Tongue (tissue), 2 donors: ENCODE results near the gene SLC5A10. TPM values are rescaled to one million over a fixed set of nuclear protein-coding genes. Genes with fewer than 3 reads are reported as not detected.

Source experiments
- DNase-seq: peaks from one replicate; pipeline ENCODE4 v3.0.0-alpha.2; 2015
- total RNA-seq: library from RNA; depleted of rRNA; stranded (reverse); fragments of >200 nt; gene quantifications from one replicate; pipeline ENCODE4 v1.2.3, GENCODE V29; 2014

SLC5A10 gene
- total RNA-seq, 1 donor from 2014 or later, result not detected

- peak; percentile 30 for DNase-seq
Observed at GRCh38 chr17:19004421-19005136, 52.6 kb downstream of the SLC5A10 start, which contains the start of gene FAM83G. TSS of gene FAM83G (minus strand) at chr17:19004764. CDS start at chr17:19004041, 723 bp downstream.

- DNase-seq, result no peak
Observed at GRCh38 chr17:19005137-19005773, 53.3 kb downstream of the SLC5A10 start.

GRCh38 chr17:19005789-19006430 lies 53.9 kb downstream of the SLC5A10 start:
- no peak for DNase-seq

DNA sequence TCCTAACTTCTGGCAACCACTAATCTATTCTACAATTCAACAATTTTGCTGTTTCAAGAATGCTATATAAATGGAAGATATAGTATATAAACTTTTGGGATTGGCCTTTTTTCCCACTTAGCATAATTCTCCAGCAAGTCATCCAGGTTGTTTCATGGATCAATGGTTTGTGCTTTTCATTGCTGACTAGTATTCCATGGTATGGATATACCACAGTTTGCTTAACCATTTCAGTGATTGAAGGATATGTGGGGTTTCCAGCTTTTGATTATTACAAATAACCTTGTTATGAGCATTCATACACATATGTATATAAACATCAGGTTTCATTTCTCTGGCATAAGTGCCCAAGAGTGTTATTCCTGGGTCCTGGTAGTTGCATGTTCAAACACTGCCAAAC lies 54.7 kb downstream of the SLC5A10 start:
- DNase-seq, result no peak

DNA sequence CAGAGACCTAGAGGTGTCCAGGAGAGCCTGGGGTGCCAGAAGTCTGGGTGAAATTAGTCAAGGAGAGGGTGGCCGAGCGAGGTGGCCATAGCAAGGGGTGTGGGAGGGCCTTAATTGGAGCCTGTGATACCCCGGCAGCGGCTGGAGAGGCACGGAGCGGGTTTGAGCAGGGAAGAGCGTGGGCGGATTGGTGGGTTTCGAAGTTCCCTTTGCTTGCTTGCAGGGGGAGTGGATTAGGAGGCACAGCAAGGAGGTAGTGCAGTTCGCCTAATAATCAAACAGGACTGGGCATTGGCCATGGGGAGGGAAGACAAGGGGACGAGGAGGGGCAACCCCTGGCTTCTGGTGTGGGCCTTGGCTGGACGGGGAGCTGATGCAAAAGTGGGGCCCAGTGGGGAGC lies 58.0 kb downstream of the SLC5A10 start:
- no peak for DNase-seq

GRCh38 chr17:19010729-19011505 lies 59.0 kb downstream of the SLC5A10 start:
- DNase-seq, result no peak

DNA sequence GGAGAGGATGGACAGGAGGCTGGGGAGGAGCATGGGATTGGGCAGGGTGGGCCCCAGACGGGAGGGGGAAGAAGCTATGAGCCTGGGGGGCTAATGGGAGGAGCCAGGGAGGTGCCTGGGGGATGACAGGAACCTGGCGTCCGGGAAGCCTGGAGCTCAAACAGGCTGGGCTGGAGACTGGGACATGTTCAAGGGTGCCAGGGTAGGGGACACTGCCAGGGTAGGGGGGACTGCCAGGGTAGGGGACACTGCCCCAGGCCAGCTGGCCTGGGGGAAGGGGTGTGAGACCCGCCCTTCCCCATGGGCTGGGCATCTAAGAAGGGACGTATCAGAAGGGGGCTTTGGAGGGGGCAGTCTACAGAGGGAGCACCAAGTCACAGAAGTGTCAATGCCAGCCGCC lies 59.6 kb downstream of the SLC5A10 start:
- no peak for DNase-seq

GRCh38 chr17:19012171-19013080 lies 60.5 kb downstream of the SLC5A10 start:
- no peak for DNase-seq

DNA sequence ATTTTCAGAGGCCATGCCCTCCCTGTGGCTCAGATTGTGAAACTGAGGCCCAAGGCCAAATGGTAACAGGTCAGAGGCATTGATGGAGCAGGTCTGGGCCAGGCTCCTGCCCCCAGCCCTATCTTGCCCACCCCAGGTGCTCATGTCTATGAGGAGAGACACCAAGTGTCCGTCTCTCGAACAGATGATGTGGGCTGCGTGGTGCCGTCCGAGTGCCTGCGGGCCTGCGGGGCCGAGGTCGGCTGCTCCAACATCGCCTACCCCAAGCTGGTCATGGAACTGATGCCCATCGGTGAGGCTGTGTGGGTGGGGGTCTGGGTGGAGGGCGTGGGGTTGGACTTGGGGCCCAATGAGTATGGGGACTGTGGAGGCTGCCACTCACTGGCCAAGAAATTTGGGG lies 61.3 kb downstream of the SLC5A10 start:
- no peak for DNase-seq

- no peak for DNase-seq
Observed at GRCh38 chr17:19013806-19014627, 62.1 kb downstream of the SLC5A10 start.

- no peak for DNase-seq
Observed at GRCh38 chr17:19014628-19015215, 62.8 kb downstream of the SLC5A10 start.

GRCh38 chr17:19015428-19015827 lies 63.5 kb downstream of the SLC5A10 start:
- no peak for DNase-seq

- DNase-seq, result no peak
Observed at GRCh38 chr17:19016297-19016696, 64.3 kb downstream of the SLC5A10 start.

DNA sequence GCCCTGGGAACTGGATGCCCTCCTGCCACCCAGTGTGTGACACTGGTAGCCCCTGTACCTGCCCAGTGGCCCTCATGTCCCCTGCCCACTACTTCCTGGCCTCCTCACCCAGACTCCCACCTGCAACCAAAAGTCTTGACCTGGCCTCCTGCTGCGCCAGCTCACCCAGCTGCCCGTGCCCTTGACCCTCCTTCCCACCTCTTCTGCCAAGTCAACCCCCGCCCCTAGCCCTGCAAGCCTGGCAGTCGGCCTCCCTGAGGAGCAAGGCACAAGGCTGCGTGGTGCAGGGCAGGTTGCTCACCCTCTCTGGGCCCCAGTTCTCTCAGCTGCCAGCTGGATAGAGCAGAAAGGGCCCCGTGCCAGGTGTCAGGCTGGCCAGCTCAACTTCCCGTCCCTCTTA lies 64.9 kb downstream of the SLC5A10 start:
- no peak for DNase-seq

GRCh38 chr17:19017401-19017800 lies 65.4 kb downstream of the SLC5A10 start:
- no peak for DNase-seq

DNA sequence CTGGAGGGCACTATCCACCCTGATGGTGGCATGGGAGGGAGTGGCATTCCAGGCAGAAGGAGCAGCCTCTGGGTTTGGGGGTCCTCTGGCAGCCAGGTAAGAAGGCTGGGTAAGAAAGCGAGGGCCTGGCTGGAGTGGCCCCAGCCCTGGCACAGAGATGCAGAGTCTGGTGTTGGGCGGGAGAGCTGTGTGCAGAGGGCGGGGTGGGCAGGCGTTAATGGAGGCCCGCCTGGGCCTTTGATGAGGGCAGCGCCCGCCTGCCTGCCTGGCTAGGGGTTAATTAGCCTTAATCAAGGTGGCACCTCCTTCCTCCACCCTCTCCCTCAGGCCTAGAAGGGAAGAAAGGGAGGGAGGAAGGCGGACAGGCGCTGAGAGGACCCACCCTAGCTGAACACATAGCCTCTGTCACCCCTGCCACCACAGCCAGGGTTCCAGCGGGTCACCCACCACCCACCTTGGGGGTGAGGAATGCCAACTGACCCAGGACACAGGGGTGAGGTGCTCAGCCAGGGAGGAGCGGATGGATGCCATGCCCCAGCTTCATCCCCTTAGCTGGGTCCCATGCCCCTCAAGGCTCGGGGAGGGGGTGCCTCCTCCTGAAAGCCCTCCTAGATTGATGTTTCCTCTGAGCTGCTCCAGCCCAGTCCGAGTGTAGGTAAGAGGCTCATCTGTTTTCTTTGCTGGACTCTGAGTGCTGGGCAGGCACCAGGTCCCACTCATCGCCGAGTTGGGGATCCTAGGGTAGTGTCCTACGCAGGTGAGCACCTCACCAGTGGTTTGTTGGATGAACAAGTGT lies 66.0 kb downstream of the SLC5A10 start:
- no peak for DNase-seq

DNA sequence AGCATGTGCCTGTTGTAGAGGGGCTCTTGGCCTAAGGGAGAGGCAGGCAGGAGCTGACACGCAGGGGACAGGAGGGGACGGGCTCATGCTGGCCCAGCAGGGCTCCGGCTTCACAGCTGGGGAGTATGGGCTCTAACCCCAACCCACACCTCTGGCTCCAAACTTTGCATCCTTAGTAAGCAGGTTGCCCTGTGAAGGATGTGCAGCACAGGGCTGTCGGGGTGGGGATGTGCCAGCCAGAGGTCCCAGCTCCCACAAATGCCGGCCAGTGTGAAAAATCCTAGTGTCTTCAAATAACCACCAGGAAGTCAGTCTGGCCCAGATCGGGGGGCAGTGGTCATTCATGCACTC lies 66.6 kb downstream of the SLC5A10 start:
- DNase-seq, result no peak

GRCh38 chr17:19019041-19019941 lies 67.3 kb downstream of the SLC5A10 start:
- DNase-seq, result peak; percentile 24
